Trophoblast cell (in vitro differentiated cells and primary cell): Measurements from ENCODE around the gene RYR1.

ENCODE experiments used
- DNase-seq, 2 donors: peaks; one replicate each; pipeline ENCODE4 v3.0.0-alpha.2; 2016
- H2AFZ ChIP-seq: 2 replicates; pipeline ENCODE4 v1.6.1; 2013; ENCODE audit warnings: low read length, moderate library complexity, mild to moderate bottlenecking; ENCODE audit not compliant: insufficient read depth, poor library complexity
- H2AK5ac ChIP-seq: 2 replicates; pipeline ENCODE4 v1.6.1; 2013; ENCODE audit warnings: mild to moderate bottlenecking, low read length
- H2BK120ac ChIP-seq: 2 replicates; pipeline ENCODE4 v1.6.1; 2013; ENCODE audit warnings: low read length, mild to moderate bottlenecking, moderate library complexity; ENCODE audit not compliant: insufficient read depth, poor library complexity
- H2BK12ac ChIP-seq: 2 replicates; pipeline ENCODE4 v1.6.1; 2013; ENCODE audit warnings: mild to moderate bottlenecking, low read length, moderate library complexity
- H2BK5ac ChIP-seq: 2 replicates; pipeline ENCODE4 v1.6.1; 2013; ENCODE audit warnings: low read length, low read depth, moderate library complexity, mild to moderate bottlenecking; ENCODE audit not compliant: poor library complexity
- H3K14ac ChIP-seq: 2 replicates; pipeline ENCODE4 v1.6.1; 2013; ENCODE audit warnings: mild to moderate bottlenecking, low read length
- H3K18ac ChIP-seq: 2 replicates; pipeline ENCODE4 v1.6.1; 2013; ENCODE audit warnings: mild to moderate bottlenecking, low read length
- H3K23ac ChIP-seq: 2 replicates; pipeline ENCODE4 v1.6.1; 2013; ENCODE audit warnings: low read length
- H3K27ac ChIP-seq: 2 replicates; pipeline ENCODE4 v1.5.1; 2013; ENCODE audit warnings: low read depth, mild to moderate bottlenecking, inconsistent platforms, low read length, moderate library complexity
- H3K27me3 ChIP-seq: 2 replicates; pipeline ENCODE4 v1.6.1; 2013; ENCODE audit warnings: inconsistent platforms, mild to moderate bottlenecking, low read length, moderate library complexity; ENCODE audit not compliant: insufficient read depth
- H3K36me3 ChIP-seq, 2 experiments: 1 replicate in 1 of 2; 2 replicates in 1 of 2; pipeline ENCODE4 v1.6.1; 2013; ENCODE audit warnings: low read length in 2 of 2, mild to moderate bottlenecking in 2 of 2, moderate library complexity in 1 of 2; ENCODE audit not compliant: insufficient read depth in 2 of 2, control insufficient read depth in 1 of 2
- H3K4ac ChIP-seq: 2 replicates; pipeline ENCODE4 v1.6.1; 2013; ENCODE audit warnings: low read depth, mild to moderate bottlenecking, low read length, moderate library complexity
- H3K4me1 ChIP-seq, 2 experiments: 1 replicate in 1 of 2; 2 replicates in 1 of 2; pipeline ENCODE4 v1.6.1; 2013; ENCODE audit warnings: low read length in 2 of 2, mild to moderate bottlenecking in 2 of 2, moderate library complexity in 1 of 2; ENCODE audit not compliant: insufficient read depth in 2 of 2, control insufficient read depth in 1 of 2
- H3K4me2 ChIP-seq: 2 replicates; pipeline ENCODE4 v1.6.1; 2013; ENCODE audit warnings: inconsistent platforms, mild to moderate bottlenecking, low read length, moderate library complexity
- H3K4me3 ChIP-seq: 2 replicates; pipeline ENCODE4 v1.5.1; 2013; ENCODE audit warnings: mild to moderate bottlenecking, low read depth, low read length, inconsistent platforms
- H3K79me1 ChIP-seq: one replicate; pipeline ENCODE4 v1.6.1; 2013; ENCODE audit warnings: low read length
- H3K79me2 ChIP-seq: 2 replicates; pipeline ENCODE4 v1.6.1; 2013; ENCODE audit warnings: low read length, mild to moderate bottlenecking; ENCODE audit not compliant: control insufficient read depth, insufficient read depth, poor library complexity
- H3K9ac ChIP-seq: 2 replicates; pipeline ENCODE4 v1.6.1; 2013; ENCODE audit warnings: mild to moderate bottlenecking, low read length
- H3K9me3 ChIP-seq: 2 replicates; pipeline ENCODE4 v1.6.1; 2013; ENCODE audit warnings: low read depth, mild to moderate bottlenecking, control low read depth, inconsistent platforms, low read length; ENCODE audit not compliant: insufficient read depth
- H4K12ac ChIP-seq: 2 replicates; pipeline ENCODE4 v1.6.1; 2013; ENCODE audit warnings: low read depth, mild to moderate bottlenecking, low read length, moderate library complexity
- H4K8ac ChIP-seq: 2 replicates; pipeline ENCODE4 v1.6.1; 2013; ENCODE audit warnings: low read depth, mild to moderate bottlenecking, low read length, moderate library complexity
- H4K91ac ChIP-seq: one replicate; pipeline ENCODE4 v1.6.1; 2013; ENCODE audit warnings: low read depth, mild to moderate bottlenecking, low read length, moderate library complexity
- WGBS: extraction: QIAGEN DNeasy Blood & Tissue Kit; methylation state at CpG from one replicate; pipeline ENCODE4 v1.1.7; 2013; ENCODE audit warnings: missing lambda C conversion rate; ENCODE audit not compliant: insufficient read length, insufficient coverage; ENCODE audit errors: extremely low coverage; 5-methylcytosine and 5-hydroxymethylcytosine counted together

Gene RYR1

DNA sequence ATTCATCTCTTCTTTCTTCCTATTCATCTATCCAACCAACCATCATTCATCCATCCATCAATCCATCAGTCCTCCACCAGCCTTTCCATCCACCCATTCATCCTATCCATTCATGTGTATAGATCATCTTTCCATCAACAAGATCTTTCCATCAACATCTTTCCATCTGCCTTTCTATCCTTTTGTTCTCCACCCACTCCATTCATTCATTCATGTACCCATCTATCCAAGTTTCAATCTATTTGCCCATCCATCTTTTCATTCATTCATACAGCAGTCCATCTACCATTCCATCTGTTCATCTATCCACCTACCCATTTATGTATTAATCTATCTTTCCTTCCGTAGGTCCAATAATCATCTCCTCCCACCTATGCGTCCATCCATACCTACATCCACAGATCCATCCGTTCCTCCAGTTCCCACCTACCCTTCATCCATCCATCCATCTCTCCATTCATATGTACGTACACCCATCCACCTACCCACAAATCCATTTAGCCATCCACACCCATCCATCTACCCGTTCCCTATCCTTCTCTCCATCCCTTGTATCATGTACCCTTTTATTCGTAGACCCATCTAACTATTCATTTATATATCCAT, 53.3 kb downstream of the RYR1 start:
- Histone ChIP-seq H4K8ac (no peak overlapping the region), H4K91ac (no peak overlapping the region), H3K23ac (no peak overlapping the region), H2BK120ac (no peak overlapping the region), H3K4me3 (no peak overlapping the region), H3K4me1 (no peaks in the 10 kb centered on the region), H2BK5ac (no peak overlapping the region), H3K36me3 (no peaks in the 10 kb centered on the region), H3K18ac (no peak overlapping the region), H3K27me3 (no peaks in the 10 kb centered on the region), H4K12ac (no peak overlapping the region), H3K79me2 (no peaks in the 10 kb centered on the region), H2AFZ (no peak overlapping the region), H3K14ac (no peak overlapping the region), H3K4ac (no peak overlapping the region), H3K79me1 (no peaks in the 10 kb centered on the region), H3K9me3 (no peaks in the 10 kb centered on the region), H3K9ac (no peak overlapping the region), H2BK12ac (no peak overlapping the region), H3K27ac (no peak overlapping the region), H2AK5ac (no peak overlapping the region), H3K4me2 (no peak overlapping the region)
- WGBS: 100% methylated on average over 4 of the region's 6 CpGs
- no peak for DNase-seq

DNA sequence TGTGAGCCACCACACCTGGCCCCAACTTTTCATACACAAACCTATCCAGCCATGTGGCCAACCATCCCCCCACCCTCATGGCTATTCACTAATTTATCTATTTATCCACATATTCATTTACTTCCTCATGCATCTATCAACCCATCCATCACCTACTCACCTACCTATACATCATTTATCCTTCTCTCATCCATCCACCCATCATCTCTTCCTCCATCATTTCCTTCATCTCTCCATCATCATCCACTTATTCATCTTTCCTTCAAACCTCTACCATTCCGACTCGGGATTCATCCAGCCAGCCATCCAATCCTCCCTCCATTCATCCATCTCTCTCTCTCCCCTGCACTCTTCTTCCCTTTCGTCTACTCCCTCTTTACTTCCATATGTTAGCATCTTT, 54.6 kb downstream of the RYR1 start:
- Histone ChIP-seq H3K9me3 (no peaks in the 10 kb centered on the region), H2BK120ac (no peak overlapping the region), H3K27ac (no peak overlapping the region), H3K4me3 (no peak overlapping the region), H3K36me3 (no peaks in the 10 kb centered on the region), H2BK5ac (no peak overlapping the region), H4K8ac (no peak overlapping the region), H2BK12ac (no peak overlapping the region), H3K79me2 (no peaks in the 10 kb centered on the region), H2AFZ (no peak overlapping the region), H3K27me3 (no peaks in the 10 kb centered on the region), H3K23ac (no peak overlapping the region), H3K4me1 (no peaks in the 10 kb centered on the region), H3K79me1 (no peaks in the 10 kb centered on the region), H3K4ac (no peak overlapping the region), H3K14ac (no peak overlapping the region), H4K12ac (no peak overlapping the region), H4K91ac (no peak overlapping the region), H3K18ac (no peak overlapping the region), H3K4me2 (no peak overlapping the region), H3K9ac (no peak overlapping the region), H2AK5ac (no peak overlapping the region)
- WGBS: 100% methylated on average over 3 of the region's 3 CpGs
- no peak for DNase-seq

DNA sequence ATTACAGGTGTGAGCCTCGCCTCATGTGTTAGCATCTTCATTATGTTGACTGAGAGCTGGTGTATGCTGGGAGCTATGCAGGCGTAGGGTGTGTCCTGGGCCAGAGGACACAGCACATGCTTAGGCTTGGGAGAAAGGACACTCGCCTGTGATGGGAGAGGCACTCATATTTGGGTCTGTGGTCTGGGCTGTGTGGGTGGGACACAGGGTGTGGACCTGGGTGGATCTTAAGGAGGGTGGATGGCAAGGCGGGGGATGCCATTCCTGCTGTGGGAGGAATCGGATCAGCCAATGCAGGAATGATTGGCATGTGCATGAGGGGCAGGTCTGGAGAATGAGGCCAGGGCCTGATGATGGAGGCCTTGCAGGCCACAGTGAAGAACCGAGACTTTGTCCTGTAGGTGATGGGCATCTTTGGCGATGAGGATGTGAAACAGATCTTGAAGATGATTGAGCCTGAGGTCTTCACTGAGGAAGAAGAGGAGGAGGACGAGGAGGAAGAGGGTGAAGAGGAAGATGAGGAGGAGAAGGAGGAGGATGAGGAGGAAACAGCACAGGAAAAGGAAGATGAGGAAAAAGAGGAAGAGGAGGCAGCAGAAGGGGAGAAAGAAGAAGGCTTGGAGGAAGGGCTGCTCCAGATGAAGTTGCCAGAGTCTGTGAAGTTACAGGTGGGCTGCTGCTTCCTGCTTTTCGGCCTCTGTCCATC, 55.4 kb downstream of the RYR1 start:
- Histone ChIP-seq H3K23ac (no peak overlapping the region), H2BK120ac (no peak overlapping the region), H3K14ac (no peak overlapping the region), H3K4me2 (no peak overlapping the region), H3K79me1 (no peaks in the 10 kb centered on the region), H3K27ac (no peak overlapping the region), H3K79me2 (no peaks in the 10 kb centered on the region), H3K4ac (no peak overlapping the region), H2BK12ac (no peak overlapping the region), H2BK5ac (no peak overlapping the region), H3K4me3 (no peak overlapping the region), H3K4me1 (no peaks in the 10 kb centered on the region), H2AK5ac (no peak overlapping the region), H3K18ac (no peak overlapping the region), H4K91ac (no peak overlapping the region), H2AFZ (no peak overlapping the region), H3K27me3 (no peaks in the 10 kb centered on the region), H3K9ac (no peak overlapping the region), H4K12ac (no peak overlapping the region), H3K36me3 (no peaks in the 10 kb centered on the region), H4K8ac (no peak overlapping the region), H3K9me3 (no peaks in the 10 kb centered on the region)
- WGBS: 100% methylated on average over 1 of the region's 9 CpGs
- no peak for DNase-seq

DNA sequence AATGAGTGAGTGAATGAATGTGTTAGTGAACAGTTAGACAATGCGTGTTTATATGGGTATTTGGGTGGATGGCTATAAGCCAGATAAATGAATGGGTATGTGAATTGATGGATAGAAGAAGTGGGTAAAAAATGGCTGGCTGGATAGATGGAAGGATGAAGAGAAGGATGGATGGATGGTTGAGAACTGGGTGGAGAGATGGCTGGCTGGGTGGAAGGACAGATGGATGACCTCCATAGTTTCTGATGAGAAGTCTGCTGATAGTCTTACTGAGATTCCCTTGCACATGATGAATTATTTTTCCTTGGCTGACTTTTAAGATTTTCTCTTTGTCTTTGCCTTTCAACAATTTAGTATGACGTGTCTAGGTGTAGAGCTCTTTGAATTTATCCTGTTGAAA, 57.4 kb downstream of the RYR1 start:
- no peak overlapping the region for H2BK5ac ChIP-seq
- no peak overlapping the region for H3K9ac ChIP-seq
- no peak overlapping the region for H4K91ac ChIP-seq
- no peaks in the 10 kb centered on the region for H3K4me1 ChIP-seq
- H3K4me3 ChIP-seq: no peak overlapping the region
- no peak overlapping the region for H2BK120ac ChIP-seq
- H3K79me1 ChIP-seq: no peaks in the 10 kb centered on the region
- H3K27ac ChIP-seq: no peak overlapping the region
- DNase-seq: no peak
- H3K4me2 ChIP-seq: no peak overlapping the region
- H3K27me3 ChIP-seq: no peaks in the 10 kb centered on the region
- H4K12ac ChIP-seq: no peak overlapping the region
- H3K4ac ChIP-seq: no peak overlapping the region
- H2AK5ac ChIP-seq: no peak overlapping the region
- H3K79me2 ChIP-seq: no peaks in the 10 kb centered on the region
- no peak overlapping the region for H3K18ac ChIP-seq
- H3K14ac ChIP-seq: no peak overlapping the region
- WGBS: 100% methylated on average over 1 of the region's 2 CpGs
- H3K23ac ChIP-seq: no peak overlapping the region
- no peak overlapping the region for H2BK12ac ChIP-seq
- H3K9me3 ChIP-seq: no peaks in the 10 kb centered on the region
- H4K8ac ChIP-seq: no peak overlapping the region
- H2AFZ ChIP-seq: no peak overlapping the region
- no peaks in the 10 kb centered on the region for H3K36me3 ChIP-seq
